Sigmoid colon (tissue), 4 donors: ENCODE results near the gene TEX19.

Experiments used
- CTCF ChIP-seq, 4 experiments: fragments of 450-650 bp in 3 of 4; fragments of 200-600 bp in 1 of 4; IDR thresholded peaks; one replicate each; pipeline ENCODE4 v1.5.1; 2016 to 2019; ENCODE audit warnings: antibody characterized with exemption in 4 of 4, mild to moderate bottlenecking in 3 of 4, moderate library complexity in 2 of 4
- EP300 ChIP-seq, 4 donors: sonication (generic); formaldehyde crosslinking; IDR thresholded peaks; one replicate each; pipeline ENCODE4 v1.6.1; 2017; ENCODE audit warnings: antibody characterized with exemption in 4 of 4
- POLR2A ChIP-seq, 2 donors: fragments of 450-650 bp; IDR thresholded peaks; one replicate each; pipeline ENCODE4 v1.6.1; 2016; ENCODE audit warnings: antibody characterized with exemption in 2 of 2, mild to moderate bottlenecking in 2 of 2, moderate library complexity in 2 of 2
- POLR2AphosphoS5 ChIP-seq, 4 donors: sonication (generic); formaldehyde crosslinking; IDR thresholded peaks; one replicate each; pipeline ENCODE4 v1.6.1; 2017; ENCODE audit warnings: antibody characterized with exemption in 4 of 4

- TF ChIP-seq CTCF (IDR thresholded peaks at IDR 0.05) (no peak), POLR2AphosphoS5 (IDR thresholded peaks at IDR 0.05) (no peak), EP300 (IDR thresholded peaks at IDR 0.05) (no peak), POLR2A (IDR thresholded peaks at IDR 0.05) (no peak)
These were observed 31.3 kb upstream of the TEX19 start for GRCh38 chr17:82327757-82328140.
